Trophoblast cell (in vitro differentiated cells and primary cell): ENCODE measurements around the gene NDUFAF3.

ENCODE experiments used
- DNase-seq, 2 donors: peaks; one replicate each; pipeline ENCODE4 v3.0.0-alpha.2; 2016
- H2AFZ ChIP-seq: 2 replicates; pipeline ENCODE4 v1.6.1; 2013; ENCODE audit warnings: low read length, moderate library complexity, mild to moderate bottlenecking; ENCODE audit not compliant: insufficient read depth, poor library complexity
- H2AK5ac ChIP-seq: 2 replicates; pipeline ENCODE4 v1.6.1; 2013; ENCODE audit warnings: mild to moderate bottlenecking, low read length
- H2BK120ac ChIP-seq: 2 replicates; pipeline ENCODE4 v1.6.1; 2013; ENCODE audit warnings: low read length, mild to moderate bottlenecking, moderate library complexity; ENCODE audit not compliant: insufficient read depth, poor library complexity
- H2BK12ac ChIP-seq: 2 replicates; pipeline ENCODE4 v1.6.1; 2013; ENCODE audit warnings: mild to moderate bottlenecking, low read length, moderate library complexity
- H2BK5ac ChIP-seq: 2 replicates; pipeline ENCODE4 v1.6.1; 2013; ENCODE audit warnings: low read length, low read depth, moderate library complexity, mild to moderate bottlenecking; ENCODE audit not compliant: poor library complexity
- H3K14ac ChIP-seq: 2 replicates; pipeline ENCODE4 v1.6.1; 2013; ENCODE audit warnings: mild to moderate bottlenecking, low read length
- H3K18ac ChIP-seq: 2 replicates; pipeline ENCODE4 v1.6.1; 2013; ENCODE audit warnings: mild to moderate bottlenecking, low read length
- H3K23ac ChIP-seq: 2 replicates; pipeline ENCODE4 v1.6.1; 2013; ENCODE audit warnings: low read length
- H3K27ac ChIP-seq: 2 replicates; pipeline ENCODE4 v1.5.1; 2013; ENCODE audit warnings: low read depth, mild to moderate bottlenecking, inconsistent platforms, low read length, moderate library complexity
- H3K27me3 ChIP-seq: 2 replicates; pipeline ENCODE4 v1.6.1; 2013; ENCODE audit warnings: inconsistent platforms, mild to moderate bottlenecking, low read length, moderate library complexity; ENCODE audit not compliant: insufficient read depth
- H3K36me3 ChIP-seq, 2 experiments: 1 replicate in 1 of 2; 2 replicates in 1 of 2; pipeline ENCODE4 v1.6.1; 2013; ENCODE audit warnings: low read length in 2 of 2, mild to moderate bottlenecking in 2 of 2, moderate library complexity in 1 of 2; ENCODE audit not compliant: insufficient read depth in 2 of 2, control insufficient read depth in 1 of 2
- H3K4ac ChIP-seq: 2 replicates; pipeline ENCODE4 v1.6.1; 2013; ENCODE audit warnings: low read depth, mild to moderate bottlenecking, low read length, moderate library complexity
- H3K4me1 ChIP-seq, 2 experiments: 1 replicate in 1 of 2; 2 replicates in 1 of 2; pipeline ENCODE4 v1.6.1; 2013; ENCODE audit warnings: low read length in 2 of 2, mild to moderate bottlenecking in 2 of 2, moderate library complexity in 1 of 2; ENCODE audit not compliant: insufficient read depth in 2 of 2, control insufficient read depth in 1 of 2
- H3K4me2 ChIP-seq: 2 replicates; pipeline ENCODE4 v1.6.1; 2013; ENCODE audit warnings: inconsistent platforms, mild to moderate bottlenecking, low read length, moderate library complexity
- H3K4me3 ChIP-seq: 2 replicates; pipeline ENCODE4 v1.5.1; 2013; ENCODE audit warnings: mild to moderate bottlenecking, low read depth, low read length, inconsistent platforms
- H3K79me1 ChIP-seq: one replicate; pipeline ENCODE4 v1.6.1; 2013; ENCODE audit warnings: low read length
- H3K79me2 ChIP-seq: 2 replicates; pipeline ENCODE4 v1.6.1; 2013; ENCODE audit warnings: low read length, mild to moderate bottlenecking; ENCODE audit not compliant: control insufficient read depth, insufficient read depth, poor library complexity
- H3K9ac ChIP-seq: 2 replicates; pipeline ENCODE4 v1.6.1; 2013; ENCODE audit warnings: mild to moderate bottlenecking, low read length
- H3K9me3 ChIP-seq: 2 replicates; pipeline ENCODE4 v1.6.1; 2013; ENCODE audit warnings: low read depth, mild to moderate bottlenecking, control low read depth, inconsistent platforms, low read length; ENCODE audit not compliant: insufficient read depth
- H4K12ac ChIP-seq: 2 replicates; pipeline ENCODE4 v1.6.1; 2013; ENCODE audit warnings: low read depth, mild to moderate bottlenecking, low read length, moderate library complexity
- H4K8ac ChIP-seq: 2 replicates; pipeline ENCODE4 v1.6.1; 2013; ENCODE audit warnings: low read depth, mild to moderate bottlenecking, low read length, moderate library complexity
- H4K91ac ChIP-seq: one replicate; pipeline ENCODE4 v1.6.1; 2013; ENCODE audit warnings: low read depth, mild to moderate bottlenecking, low read length, moderate library complexity
- WGBS: extraction: QIAGEN DNeasy Blood & Tissue Kit; methylation state at CpG from one replicate; pipeline ENCODE4 v1.1.7; 2013; ENCODE audit warnings: missing lambda C conversion rate; ENCODE audit not compliant: insufficient read length, insufficient coverage; ENCODE audit errors: extremely low coverage; 5-methylcytosine and 5-hydroxymethylcytosine counted together

Gene NDUFAF3

GRCh38 chr3:48990636-48991469, 31.1 kb upstream of the NDUFAF3 start:
- H3K14ac ChIP-seq, result peak overlapping the region; percentile 32
- no peaks in the 10 kb centered on the region for H3K36me3 ChIP-seq
- H3K4me2 ChIP-seq, result peak overlapping the region; percentile 89
- peak overlapping the region; percentile 78 for H3K4me3 ChIP-seq
- peak overlapping the region; percentile 29 for H2BK120ac ChIP-seq
- H4K91ac ChIP-seq, result peak overlapping the region; percentile 71
- H3K18ac ChIP-seq, result peak overlapping the region; percentile 57
- H3K9me3 ChIP-seq, result no peaks in the 10 kb centered on the region
- peak overlapping the region; percentile 72 for H4K8ac ChIP-seq
- peaks cover 10% of the 10 kb centered on the region for H3K79me1 ChIP-seq
- H3K27ac ChIP-seq, result no peak overlapping the region
- H3K4me1 ChIP-seq, result peaks cover 13 to 15% of the 10 kb centered on the region in 2 experiments
- no peaks in the 10 kb centered on the region for H3K27me3 ChIP-seq
- DNase-seq, result peak in 1 of 2 donors; percentile 31
- no peak overlapping the region for H2BK5ac ChIP-seq
- peaks cover 3% of the 10 kb centered on the region for H3K79me2 ChIP-seq
- H3K23ac ChIP-seq, result no peak overlapping the region
- peak overlapping the region; percentile 10 for H4K12ac ChIP-seq
- H2AK5ac ChIP-seq, result peak overlapping the region; percentile 7
- H3K9ac ChIP-seq, result peak overlapping the region; percentile 77
- peak overlapping the region; percentile 19 for H2AFZ ChIP-seq
- H2BK12ac ChIP-seq, result no peak overlapping the region
- H3K4ac ChIP-seq, result peak overlapping the region; percentile 59
- no CpG with 5 or more reads among the region's 40 CpGs for WGBS

GRCh38 chr3:48991851-48992545, 29.9 kb upstream of the NDUFAF3 start:
- H4K12ac ChIP-seq, result no peak overlapping the region
- no peak overlapping the region for H3K4ac ChIP-seq
- H2BK5ac ChIP-seq, result no peak overlapping the region
- no peak overlapping the region for H2BK120ac ChIP-seq
- H3K36me3 ChIP-seq, result peaks cover 0 to 2% of the 10 kb centered on the region in 2 experiments
- DNase-seq, result no peak
- H3K79me2 ChIP-seq, result peaks cover 3% of the 10 kb centered on the region
- H3K4me3 ChIP-seq, result no peak overlapping the region
- no peak overlapping the region for H3K23ac ChIP-seq
- H3K4me2 ChIP-seq, result no peak overlapping the region
- H3K4me1 ChIP-seq, result peaks cover 13 to 15% of the 10 kb centered on the region in 2 experiments
- no peak overlapping the region for H3K14ac ChIP-seq
- no peaks in the 10 kb centered on the region for H3K9me3 ChIP-seq
- H4K8ac ChIP-seq, result no peak overlapping the region
- H3K27me3 ChIP-seq, result no peaks in the 10 kb centered on the region
- H2AFZ ChIP-seq, result no peak overlapping the region
- no peak overlapping the region for H4K91ac ChIP-seq
- no peak overlapping the region for H3K18ac ChIP-seq
- no CpG with 5 or more reads among the region's 5 CpGs for WGBS
- H2BK12ac ChIP-seq, result no peak overlapping the region
- no peak overlapping the region for H3K27ac ChIP-seq
- H2AK5ac ChIP-seq, result no peak overlapping the region
- H3K79me1 ChIP-seq, result peaks cover 10% of the 10 kb centered on the region
- no peak overlapping the region for H3K9ac ChIP-seq

- Histone ChIP-seq H4K12ac (no peak overlapping the region), H3K4me3 (no peak overlapping the region), H3K4ac (no peak overlapping the region), H3K9me3 (no peaks in the 10 kb centered on the region), H3K27me3 (no peaks in the 10 kb centered on the region), H3K4me1 (peaks cover 13 to 15% of the 10 kb centered on the region in 2 experiments), H2BK5ac (no peak overlapping the region), H2BK120ac (no peak overlapping the region), H3K79me2 (peaks cover 3% of the 10 kb centered on the region), H2AFZ (no peak overlapping the region), H3K27ac (no peak overlapping the region), H4K8ac (no peak overlapping the region), H3K4me2 (no peak overlapping the region), H4K91ac (no peak overlapping the region), H3K23ac (no peak overlapping the region), H2AK5ac (no peak overlapping the region), H3K36me3 (peaks cover 0 to 2% of the 10 kb centered on the region in 2 experiments), H2BK12ac (no peak overlapping the region), H3K79me1 (peaks cover 10% of the 10 kb centered on the region), H3K18ac (no peak overlapping the region), H3K9ac (no peak overlapping the region), H3K14ac (no peak overlapping the region)
- no peak for DNase-seq
These were observed 28.1 kb upstream of the NDUFAF3 start for GRCh38 chr3:48993834-48994233.

- Histone ChIP-seq H3K4me3 (no peak overlapping the region), H4K12ac (no peak overlapping the region), H3K18ac (no peak overlapping the region), H2AFZ (no peak overlapping the region), H3K4me2 (no peak overlapping the region), H3K79me2 (no peaks in the 10 kb centered on the region), H4K8ac (no peak overlapping the region), H3K27ac (no peak overlapping the region), H3K4me1 (no peaks in the 10 kb centered on the region), H2BK120ac (no peak overlapping the region), H3K79me1 (no peaks in the 10 kb centered on the region), H2AK5ac (no peak overlapping the region), H3K9me3 (no peaks in the 10 kb centered on the region), H3K36me3 (peaks cover 0 to 2% of the 10 kb centered on the region in 2 experiments), H3K4ac (no peak overlapping the region), H3K27me3 (no peaks in the 10 kb centered on the region), H4K91ac (no peak overlapping the region), H2BK5ac (no peak overlapping the region), H3K23ac (no peak overlapping the region), H2BK12ac (no peak overlapping the region), H3K14ac (no peak overlapping the region), H3K9ac (no peak overlapping the region)
- DNase-seq, result no peak
- WGBS, result no CpG with 5 or more reads among the region's 8 CpGs
These were observed 25.3 kb upstream of the NDUFAF3 start for GRCh38 chr3:48996640-48997039.
